Common myeloid progenitor, CD34-positive (primary cell): ENCODE measurements around the gene SSBP4.

ENCODE experiments used
- CTCF ChIA-PET: fragments of 350-600 bp; sonication (Branson Sonifier 250); formaldehyde crosslinking; loops from one replicate; lab custom pipeline; 2021; ENCODE audit warnings: antibody characterized with exemption; lab: Charles Lee
- POLR2A ChIA-PET: fragments of 350-600 bp; sonication (Branson Sonifier 250); formaldehyde crosslinking; loops from one replicate; lab custom pipeline; 2021; ENCODE audit warnings: antibody characterized with exemption; lab: Charles Lee
- DNase-seq, 3 donors: peaks; one replicate each; pipeline versions ENCODE4 v3.0.0 to v3.0.0-alpha.2; 2013
- H3K27ac ChIP-seq, 2 experiments: 1 replicate in 1 of 2; 2 replicates in 1 of 2; pipeline ENCODE4 v1.7.0; 2013; ENCODE audit warnings: inconsistent platforms in 2 of 2, low read length in 2 of 2, mild to moderate bottlenecking in 2 of 2, low read depth in 1 of 2, moderate library complexity in 1 of 2; ENCODE audit not compliant: severe bottlenecking in 2 of 2, insufficient read depth in 1 of 2, poor library complexity in 1 of 2
- H3K27me3 ChIP-seq, 5 experiments: replicated peaks in 2 of 5; 1 replicate in 3 of 5; 2 replicates in 2 of 5; pipeline versions ENCODE4 v1.6.1 to v1.7.0; 2013; ENCODE audit warnings: low read length in 4 of 5, mild to moderate bottlenecking in 2 of 5, moderate library complexity in 2 of 5, inconsistent platforms in 1 of 5; ENCODE audit not compliant: insufficient read depth in 5 of 5, control insufficient read depth in 4 of 5
- H3K36me3 ChIP-seq, 4 experiments: 1 replicate in 2 of 4; 2 replicates in 2 of 4; pipeline versions ENCODE4 v1.6.1 to v1.7.0; 2013; ENCODE audit warnings: low read length in 3 of 4, control low read depth in 1 of 4, mild to moderate bottlenecking in 1 of 4; ENCODE audit not compliant: control insufficient read depth in 4 of 4, insufficient read depth in 4 of 4
- H3K4me1 ChIP-seq, 4 experiments: 1 replicate in 3 of 4; 2 replicates in 1 of 4; pipeline versions ENCODE4 v1.6.1 to v1.7.1; 2013; ENCODE audit warnings: low read length in 3 of 4, mild to moderate bottlenecking in 3 of 4, control low read depth in 1 of 4, inconsistent platforms in 1 of 4, moderate library complexity in 1 of 4; ENCODE audit not compliant: control insufficient read depth in 4 of 4, insufficient read depth in 4 of 4; ENCODE audit errors: control extremely low read depth in 1 of 4
- H3K4me3 ChIP-seq, 7 experiments: 1 replicate in 4 of 7; 2 replicates in 3 of 7; pipeline versions ENCODE4 v1.5.1 to v1.7.0; 2013; ENCODE audit warnings: mild to moderate bottlenecking in 7 of 7, low read length in 6 of 7, moderate library complexity in 6 of 7, inconsistent platforms in 2 of 7, low read depth in 2 of 7, control low read depth in 1 of 7; ENCODE audit not compliant: insufficient read depth in 4 of 7, control insufficient read depth in 1 of 7; ENCODE audit errors: extremely low read depth in 1 of 7
- H3K9me3 ChIP-seq, 5 experiments: 1 replicate in 4 of 5; 2 replicates in 1 of 5; pipeline versions ENCODE4 v1.6.1 to v1.7.1; 2013; ENCODE audit warnings: low read length in 4 of 5, mild to moderate bottlenecking in 2 of 5, inconsistent platforms in 1 of 5, low read depth in 1 of 5, moderate library complexity in 1 of 5; ENCODE audit not compliant: control insufficient read depth in 4 of 5, insufficient read depth in 2 of 5; ENCODE audit errors: control extremely low read depth in 1 of 5
- WGBS: methylation state at CpG from one replicate; pipeline ENCODE4 v1.1.5; 2013; ENCODE audit not compliant: insufficient coverage; 5-methylcytosine and 5-hydroxymethylcytosine counted together

The SSBP4 gene

DNA sequence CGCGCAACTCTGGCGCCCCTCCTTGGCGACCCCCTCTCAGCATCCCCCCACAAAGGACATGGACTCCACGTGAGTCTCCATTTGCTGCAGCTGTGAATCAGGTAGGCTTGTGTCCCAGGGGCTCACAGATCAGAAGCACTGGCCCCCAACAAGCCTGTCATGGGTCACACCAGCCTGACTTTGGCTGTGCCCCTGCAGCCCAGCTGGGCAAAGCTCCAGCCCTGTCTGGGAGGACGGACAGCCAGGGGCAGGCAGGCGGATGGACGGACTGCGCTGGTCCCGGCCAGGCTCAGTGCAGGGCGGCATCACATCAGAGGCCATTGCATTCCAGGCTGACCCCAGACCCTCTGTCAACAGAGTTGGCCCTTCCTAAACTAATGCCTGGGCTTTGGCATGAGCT, 47.2 kb downstream of the SSBP4 start:
- no peak for DNase-seq
- H3K4me1 ChIP-seq: peaks cover 0 to 23% (median 21%) of the 10 kb centered on the region in 4 experiments
- ChIA-PET POLR2A (no interaction called here), CTCF (interaction anchor here (0.7 to 11.2 kb wide), 4 partner anchors 9 to 116 kb away, joined by 3 to 109 read pairs (median 4); no protein-coding TSS in a partner anchor)
- peaks cover 0 to 29% (median 6%) of the 10 kb centered on the region in 4 experiments for H3K36me3 ChIP-seq
- no peak overlapping the region for H3K27ac ChIP-seq
- no peaks in the 10 kb centered on the region for H3K27me3 ChIP-seq
- 96% methylated on average over 11 of the region's 11 CpGs for WGBS
- H3K9me3 ChIP-seq: no peaks in the 10 kb centered on the region
- H3K4me3 ChIP-seq: no peak overlapping the region

DNA sequence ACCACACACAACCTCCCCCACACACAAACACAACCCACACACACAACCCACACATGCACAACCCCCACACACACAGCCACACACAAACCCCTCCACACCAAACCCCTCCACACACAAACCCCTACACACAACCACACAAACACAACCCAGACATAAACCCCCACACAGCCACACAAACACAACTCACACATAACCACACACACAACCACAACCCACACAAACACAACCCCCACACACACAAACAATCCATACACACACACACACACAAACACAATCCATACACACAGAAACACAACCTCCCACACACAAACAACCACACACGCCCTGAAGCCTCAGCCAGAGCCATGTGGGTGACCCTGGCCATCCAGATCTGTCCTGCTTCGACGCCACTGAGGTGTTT, 48.8 kb downstream of the SSBP4 start:
- POLR2A ChIA-PET: no interaction called here
- H3K36me3 ChIP-seq: peaks cover 0 to 27% (median 5%) of the 10 kb centered on the region in 4 experiments

GRCh38 chr19:18468517-18468916, 49.3 kb downstream of the SSBP4 start:
- Histone ChIP-seq H3K27ac (no peak overlapping the region), H3K4me1 (peaks cover 0 to 23% (median 21%) of the 10 kb centered on the region in 4 experiments), H3K27me3 (no peaks in the 10 kb centered on the region), H3K4me3 (no peak overlapping the region), H3K9me3 (no peaks in the 10 kb centered on the region), H3K36me3 (peaks cover 0 to 29% (median 5%) of the 10 kb centered on the region in 4 experiments)
- POLR2A ChIA-PET: no interaction called here
- no peak for DNase-seq
- WGBS: 95% methylated on average over 3 of the region's 3 CpGs
- CTCF ChIA-PET: interaction anchor here (0.9 to 3.3 kb wide), 12 partner anchors 10 to 379 kb away, joined by 3 to 14 read pairs (median 5); no protein-coding TSS in a partner anchor

More for the DNA sequence above, 48.8 kb downstream of the SSBP4 start:
- no peaks in the 10 kb centered on the region for H3K27me3 ChIP-seq
- CTCF ChIA-PET: interaction anchor here (0.9 to 3.3 kb wide), 8 partner anchors 9 to 380 kb away, joined by 3 to 14 read pairs (median 6); no protein-coding TSS in a partner anchor
- no CpG with 5 or more reads among the region's 3 CpGs for WGBS
- peak in 1 of 3 donors; percentile 21 for DNase-seq
- peaks cover 0 to 23% (median 21%) of the 10 kb centered on the region in 4 experiments for H3K4me1 ChIP-seq
- no peak overlapping the region for H3K4me3 ChIP-seq
- H3K9me3 ChIP-seq: no peaks in the 10 kb centered on the region
- peak overlapping the region in 1 of 2 experiments; percentile 3 for H3K27ac ChIP-seq

DNA sequence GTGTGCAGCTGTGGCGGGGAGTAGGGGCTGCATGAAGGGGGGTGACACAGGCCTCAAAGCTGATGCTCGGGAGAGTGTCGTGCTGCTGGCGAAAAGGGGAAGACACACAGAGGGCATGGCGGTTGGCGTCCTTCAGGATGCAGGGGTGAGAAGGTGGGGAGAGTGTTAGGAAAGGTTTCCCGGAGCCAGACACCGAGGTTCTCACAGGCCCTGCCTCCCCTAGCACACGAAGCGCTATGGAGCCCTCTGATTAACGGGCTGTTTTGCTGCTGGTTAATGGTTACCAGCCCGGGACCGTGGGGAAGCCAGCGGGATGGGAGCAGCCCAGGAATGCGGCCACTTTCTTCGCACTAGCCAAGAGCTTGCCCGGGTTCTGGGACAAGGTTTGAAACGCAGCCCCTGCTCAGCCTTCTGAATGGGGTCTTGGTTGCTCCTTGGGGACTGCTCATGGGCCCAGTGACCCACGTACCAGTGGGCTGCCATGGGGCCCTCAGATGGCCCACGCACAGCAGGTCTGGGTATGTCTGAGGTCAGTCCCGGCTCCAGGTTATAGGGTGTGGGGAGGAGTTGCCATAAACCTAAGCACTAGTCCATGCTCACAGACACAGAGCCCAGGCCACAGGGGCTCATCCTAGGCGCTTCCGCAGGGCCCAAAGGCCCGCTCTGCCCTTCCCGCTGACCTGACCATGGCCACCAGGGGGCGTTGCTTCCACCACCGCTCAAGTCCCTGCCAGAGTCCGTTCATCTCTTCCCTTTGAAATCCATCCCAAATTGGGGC, 50.1 kb downstream of the SSBP4 start:
- CTCF ChIA-PET: interaction anchor here (0.8 to 3.3 kb wide), 16 partner anchors 9 to 379 kb away, joined by 3 to 14 read pairs (median 4); no protein-coding TSS in a partner anchor
- Histone ChIP-seq H3K4me1 (peaks cover 0 to 18% (median 15%) of the 10 kb centered on the region in 4 experiments), H3K4me3 (no peak overlapping the region), H3K27ac (no peak overlapping the region), H3K27me3 (no peaks in the 10 kb centered on the region), H3K36me3 (peaks cover 0 to 29% (median 5%) of the 10 kb centered on the region in 4 experiments), H3K9me3 (no peaks in the 10 kb centered on the region)
- WGBS: 83% methylated on average over 26 of the region's 28 CpGs
- peak; percentile 50 to 77 (median 67) for DNase-seq
- POLR2A ChIA-PET: no interaction called here

DNA sequence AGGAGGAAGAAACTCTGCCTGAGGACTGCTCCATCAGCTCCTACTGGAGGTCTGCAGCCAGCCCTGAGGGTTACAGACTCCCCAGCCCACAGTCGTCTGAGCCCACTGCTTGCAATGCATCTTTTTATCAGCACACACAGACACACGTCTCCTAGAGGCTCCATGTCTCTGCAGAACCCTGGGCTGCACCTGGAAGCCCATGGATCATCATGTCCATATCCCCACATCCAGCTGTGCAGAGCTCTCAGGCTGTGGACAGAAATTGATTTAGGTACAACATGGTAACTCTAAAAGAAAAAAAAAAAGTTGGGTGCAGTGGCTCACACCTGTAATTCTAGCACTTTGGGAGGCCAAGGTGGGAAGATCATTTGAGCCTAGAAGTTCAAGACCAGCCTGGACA, 51.6 kb downstream of the SSBP4 start:
- Histone ChIP-seq H3K9me3 (no peaks in the 10 kb centered on the region), H3K4me3 (no peak overlapping the region), H3K27me3 (no peaks in the 10 kb centered on the region), H3K27ac (no peak overlapping the region), H3K36me3 (peaks cover 0 to 17% (median 2%) of the 10 kb centered on the region in 4 experiments), H3K4me1 (peaks cover 0 to 5% (median under 1%) of the 10 kb centered on the region in 4 experiments)
- POLR2A ChIA-PET: no interaction called here
- CTCF ChIA-PET: interaction anchor here (1.1 to 3.3 kb wide), 6 partner anchors 12 to 50 kb away, joined by 3 to 14 read pairs (median 4); no protein-coding TSS in a partner anchor
- WGBS: 86% methylated on average over 1 of the region's 2 CpGs
- no peak for DNase-seq

DNA sequence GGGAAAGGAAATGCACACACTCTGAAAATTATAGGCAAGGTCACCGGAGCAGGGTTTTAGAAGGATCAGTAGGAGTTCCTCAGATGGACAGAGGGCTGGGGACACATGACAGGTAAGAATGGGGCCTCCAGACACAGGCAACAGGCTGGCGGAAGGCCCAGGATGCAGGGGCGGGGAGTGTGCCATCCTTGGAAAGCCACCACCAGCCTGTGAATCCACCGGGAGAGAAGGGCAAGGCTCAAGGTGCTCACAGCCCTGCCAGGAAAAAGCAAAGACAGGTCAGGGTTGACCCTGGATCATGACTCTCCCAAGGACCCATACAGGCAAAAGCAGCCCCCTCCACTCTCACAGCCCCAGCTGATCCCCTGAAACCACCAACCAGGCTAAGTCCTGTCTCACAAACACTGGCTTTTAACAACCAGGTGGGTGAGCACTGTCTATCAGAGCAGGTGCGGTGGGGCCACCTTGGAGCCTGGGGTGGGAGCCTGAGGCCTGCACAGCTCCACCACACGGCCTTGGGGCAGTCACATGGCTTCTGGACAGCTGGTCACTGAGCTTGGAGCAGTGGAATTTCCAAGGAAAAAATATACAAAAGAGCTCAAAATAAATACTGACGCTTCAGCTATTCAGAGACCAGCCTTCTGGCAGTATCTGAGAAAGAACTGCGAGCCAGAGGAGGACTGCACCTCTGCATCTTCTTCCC, 54.0 kb downstream of the SSBP4 start:
- H3K4me1 ChIP-seq: peaks cover 0 to 22% (median under 1%) of the 10 kb centered on the region in 4 experiments
- DNase-seq: no peak
- H3K27me3 ChIP-seq: no peaks in the 10 kb centered on the region
- peaks cover 0 to 15% (median 5%) of the 10 kb centered on the region in 4 experiments for H3K36me3 ChIP-seq
- H3K27ac ChIP-seq: no peak overlapping the region
- ChIA-PET CTCF (interaction anchor here (0.6 to 4.2 kb wide), 7 partner anchors 11 to 203 kb away, joined by 3 to 18 read pairs (median 4); no protein-coding TSS in a partner anchor), POLR2A (no interaction called here)
- H3K9me3 ChIP-seq: no peaks in the 10 kb centered on the region
- WGBS: 94% methylated on average over 8 of the region's 8 CpGs
- H3K4me3 ChIP-seq: no peak overlapping the region
